Pons (tissue), 1 donor: ENCODE measurements around the gene ZNF454.

Experiments used
- DNase-seq: peaks from one replicate; pipeline ENCODE4 v3.0.0-alpha.2; 2016; ENCODE audit warnings: low spot score

The ZNF454 gene

GRCh38 chr5:178993236-178993765 is 52.3 kb downstream of the ZNF454 start:
- no peak for DNase-seq

GRCh38 chr5:178993955-178994579 is 53.1 kb downstream of the ZNF454 start:
- DNase-seq: no peak

GRCh38 chr5:178994580-178995340 is 53.8 kb downstream of the ZNF454 start, which contains the start of gene GRM6:
Gene GRM6, minus strand, starts transcription at chr5:178995320. Its CDS starts 376 bp downstream, at chr5:178994944.
- no peak for DNase-seq

GRCh38 chr5:178995341-178995690 is 54.3 kb downstream of the ZNF454 start:
- no peak for DNase-seq

- DNase-seq: no peak
These were observed 55.2 kb downstream of the ZNF454 start for GRCh38 chr5:178996156-178996555.

- DNase-seq: no peak
These were observed 56.2 kb downstream of the ZNF454 start for GRCh38 chr5:178997191-178997590.

- no peak for DNase-seq
These were observed 57.4 kb downstream of the ZNF454 start for GRCh38 chr5:178998441-178998840.

GRCh38 chr5:179006564-179006963 is 65.6 kb downstream of the ZNF454 start:
- DNase-seq: no peak

GRCh38 chr5:179008667-179009066 is 67.7 kb downstream of the ZNF454 start:
- DNase-seq: no peak
